Measurements from ENCODE around the gene RHBDD1.

The RHBDD1 gene

DNA sequence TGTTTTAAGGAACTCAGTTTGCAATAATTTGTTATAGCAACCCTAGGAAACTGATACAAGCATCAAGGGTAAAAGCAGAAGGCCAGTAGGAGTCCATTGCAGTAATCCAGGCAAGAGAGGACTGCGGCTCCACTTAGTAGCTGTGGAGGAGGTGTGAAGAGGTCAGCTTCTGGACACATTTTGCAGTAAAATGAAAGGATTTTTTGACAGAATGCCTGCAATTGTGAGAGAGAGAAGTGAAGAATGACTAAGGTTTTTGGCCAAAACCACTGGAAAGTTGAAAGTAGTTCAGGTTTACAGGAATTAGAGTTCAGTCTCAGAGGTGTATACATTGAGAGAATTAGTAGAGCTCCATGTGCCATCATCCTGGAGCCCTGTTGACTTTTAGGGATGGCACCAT lies 129.5 kb downstream of the RHBDD1 start:
- Mint-ChIP-seq H3K4me1 (peaks cover 10% of the 10 kb centered on the region), H3K4me3 (no peak overlapping the region), H3K36me3 (ENCODE audit: low read depth) (no peaks in the 10 kb centered on the region), H3K9me3 (no peaks in the 10 kb centered on the region), H3K27ac (no peak overlapping the region), H3K27me3 (ENCODE audit: low read depth) (no peaks in the 10 kb centered on the region)
- TF ChIP-seq, protein P1, sequence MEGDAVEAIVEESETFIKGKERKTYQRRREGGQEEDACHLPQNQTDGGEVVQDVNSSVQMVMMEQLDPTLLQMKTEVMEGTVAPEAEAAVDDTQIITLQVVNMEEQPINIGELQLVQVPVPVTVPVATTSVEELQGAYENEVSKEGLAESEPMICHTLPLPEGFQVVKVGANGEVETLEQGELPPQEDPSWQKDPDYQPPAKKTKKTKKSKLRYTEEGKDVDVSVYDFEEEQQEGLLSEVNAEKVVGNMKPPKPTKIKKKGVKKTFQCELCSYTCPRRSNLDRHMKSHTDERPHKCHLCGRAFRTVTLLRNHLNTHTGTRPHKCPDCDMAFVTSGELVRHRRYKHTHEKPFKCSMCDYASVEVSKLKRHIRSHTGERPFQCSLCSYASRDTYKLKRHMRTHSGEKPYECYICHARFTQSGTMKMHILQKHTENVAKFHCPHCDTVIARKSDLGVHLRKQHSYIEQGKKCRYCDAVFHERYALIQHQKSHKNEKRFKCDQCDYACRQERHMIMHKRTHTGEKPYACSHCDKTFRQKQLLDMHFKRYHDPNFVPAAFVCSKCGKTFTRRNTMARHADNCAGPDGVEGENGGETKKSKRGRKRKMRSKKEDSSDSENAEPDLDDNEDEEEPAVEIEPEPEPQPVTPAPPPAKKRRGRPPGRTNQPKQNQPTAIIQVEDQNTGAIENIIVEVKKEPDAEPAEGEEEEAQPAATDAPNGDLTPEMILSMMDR (IDR thresholded peaks at IDR 0.05; ENCODE audit: unreplicated experiment in 3 of 3), result no peak

DNA sequence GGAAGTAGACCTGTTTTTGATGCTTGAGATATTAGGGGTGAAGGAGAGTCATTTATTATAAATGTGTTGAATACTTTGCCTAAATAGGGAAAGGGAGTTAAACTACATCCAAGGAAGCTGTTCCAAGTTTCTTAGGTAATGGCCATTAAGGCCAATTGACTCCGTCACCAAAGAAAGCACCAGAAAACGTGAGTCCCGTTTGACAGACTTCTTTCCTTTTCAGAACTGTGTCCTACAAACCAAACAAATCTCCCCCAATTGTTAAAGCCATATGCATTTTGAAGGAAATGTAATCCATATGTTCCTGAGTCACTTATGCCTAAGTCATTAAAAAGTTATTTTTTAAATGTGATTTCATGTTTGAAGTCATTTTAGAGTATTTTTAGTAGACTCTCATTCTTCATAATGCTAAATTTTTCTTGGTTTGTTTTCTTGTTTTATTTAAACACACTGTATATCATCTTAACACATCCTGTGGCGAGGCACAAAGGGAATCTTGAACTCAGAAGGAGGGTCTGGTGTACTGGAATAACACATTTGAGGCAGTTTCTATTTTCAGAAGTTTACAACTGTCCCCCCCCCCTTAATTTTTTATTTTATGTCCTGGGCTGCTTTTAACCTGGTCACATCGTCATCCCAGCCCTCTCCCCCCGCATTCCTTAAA lies 133.7 kb downstream of the RHBDD1 start:
- TF ChIP-seq, protein P1 (IDR thresholded peaks at IDR 0.05; ENCODE audit: unreplicated experiment in 3 of 3), result no peak
- Mint-ChIP-seq H3K4me1 (peaks cover 10% of the 10 kb centered on the region), H3K27me3 (ENCODE audit: low read depth) (no peaks in the 10 kb centered on the region), H3K27ac (peak overlapping the region in 1 of 3 experiments; percentile 33), H3K36me3 (ENCODE audit: low read depth) (peaks cover 4% of the 10 kb centered on the region), H3K4me3 (no peak overlapping the region), H3K9me3 (no peaks in the 10 kb centered on the region)

GRCh38 chr2:226970362-226970761 lies 134.5 kb downstream of the RHBDD1 start:
- Mint-ChIP-seq H3K9me3 (no peaks in the 10 kb centered on the region), H3K36me3 (ENCODE audit: low read depth) (peaks cover 4% of the 10 kb centered on the region), H3K27ac (peak overlapping the region in 1 of 3 experiments; percentile 33), H3K4me3 (no peak overlapping the region), H3K4me1 (peaks cover 10% of the 10 kb centered on the region), H3K27me3 (ENCODE audit: low read depth) (no peaks in the 10 kb centered on the region)
- TF ChIP-seq, protein P1 (IDR thresholded peaks at IDR 0.05; ENCODE audit: unreplicated experiment in 3 of 3), result no peak

DNA sequence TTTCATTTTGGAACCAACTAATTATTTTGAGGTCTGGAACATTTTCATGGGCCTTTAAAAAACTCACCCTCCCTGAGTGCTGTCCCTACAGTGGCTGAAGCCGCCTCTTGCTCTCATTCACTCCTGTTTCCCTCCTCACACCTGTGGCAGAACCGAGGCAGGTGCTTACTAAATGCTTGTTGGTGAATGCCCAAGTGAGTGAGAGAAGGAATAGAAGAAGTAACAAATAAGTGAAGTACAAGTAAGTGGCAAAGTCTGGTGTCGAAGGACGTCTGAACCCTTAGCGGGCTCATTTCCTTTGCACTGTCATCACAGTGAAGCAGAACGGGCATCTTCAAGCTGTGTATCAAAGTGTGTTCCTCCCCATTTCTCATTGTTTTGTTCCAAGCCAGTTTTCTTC lies 135.2 kb downstream of the RHBDD1 start:
- TF ChIP-seq, protein P1 (IDR thresholded peaks at IDR 0.05; ENCODE audit: unreplicated experiment in 3 of 3), result no peak
- no peak overlapping the region for H3K27ac Mint-ChIP-seq

GRCh38 chr2:226971770-226972169 lies 135.9 kb downstream of the RHBDD1 start:
- Mint-ChIP-seq H3K27me3 (ENCODE audit: low read depth) (no peaks in the 10 kb centered on the region), H3K36me3 (ENCODE audit: low read depth) (peaks cover 4% of the 10 kb centered on the region), H3K9me3 (no peaks in the 10 kb centered on the region), H3K4me1 (peaks cover 10% of the 10 kb centered on the region), H3K27ac (no peak overlapping the region), H3K4me3 (no peak overlapping the region)
- TF ChIP-seq, protein P1 (IDR thresholded peaks at IDR 0.05; ENCODE audit: unreplicated experiment in 3 of 3), result no peak

More for the DNA sequence above, 135.2 kb downstream of the RHBDD1 start:
- Mint-ChIP-seq H3K4me3 (no peak overlapping the region), H3K9me3 (no peaks in the 10 kb centered on the region), H3K36me3 (ENCODE audit: low read depth) (peaks cover 4% of the 10 kb centered on the region), H3K27me3 (ENCODE audit: low read depth) (no peaks in the 10 kb centered on the region), H3K4me1 (peaks cover 10% of the 10 kb centered on the region)

DNA sequence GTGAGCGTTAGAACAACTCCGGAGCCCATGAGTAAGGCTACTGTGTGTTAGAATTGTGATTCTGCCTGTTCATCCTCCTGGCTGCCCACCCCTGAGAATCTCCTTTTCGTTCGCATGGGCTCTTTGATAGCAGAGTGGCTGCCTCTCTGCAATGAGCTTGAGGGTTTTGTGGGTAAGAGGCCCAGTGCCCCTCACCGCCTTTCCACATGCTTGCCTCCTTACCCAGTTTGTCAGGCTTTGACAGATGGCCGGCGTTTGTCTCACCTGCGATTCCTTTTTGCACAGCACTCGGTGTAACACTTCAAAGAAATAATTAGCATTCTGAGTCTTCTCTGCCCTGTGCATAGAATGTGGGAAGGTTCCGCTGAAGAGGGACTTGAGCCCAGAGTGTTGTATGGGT lies 138.0 kb downstream of the RHBDD1 start:
- TF ChIP-seq, protein P1 (IDR thresholded peaks at IDR 0.05; ENCODE audit: unreplicated experiment in 3 of 3), result no peak
- no peaks in the 10 kb centered on the region for H3K9me3 Mint-ChIP-seq
- peaks cover 4% of the 10 kb centered on the region for H3K36me3 Mint-ChIP-seq (ENCODE audit: low read depth)
- no peaks in the 10 kb centered on the region for H3K27me3 Mint-ChIP-seq (ENCODE audit: low read depth)
- H3K4me1 Mint-ChIP-seq, result peaks cover 10% of the 10 kb centered on the region
- no peak overlapping the region for H3K27ac Mint-ChIP-seq
- H3K4me3 Mint-ChIP-seq, result no peak overlapping the region

Measured in nephron (organoid).